GM18873 (cell line): ENCODE measurements around the gene SHOX.
"Not testable (repeated sequence)": the region's sequence is repeated elsewhere in the genome, so short reads cannot be mapped to it uniquely, and the experiment has no call there.

Experiments used
- ATAC-seq: cut with Tn5 transposase; IDR thresholded peaks from one replicate; pipeline ENCODE4 v1.9.1; 2021; ENCODE audit warnings: mild to moderate bottlenecking, moderate library complexity, moderate number of reproducible peaks; ENCODE audit not compliant: unreplicated experiment, low FRiP score

Gene SHOX

GRCh38 chrX:621705-622503 is 8.7 kb upstream of the SHOX start:
- no peak for ATAC-seq

GRCh38 chrX:622802-623201 is 7.8 kb upstream of the SHOX start:
- not testable (repeated sequence) for ATAC-seq

- ATAC-seq: no peak
These were observed 7.4 kb upstream of the SHOX start for GRCh38 chrX:623268-623598.

- no peak for ATAC-seq
These were observed 6.8 kb upstream of the SHOX start for GRCh38 chrX:623599-624315.

- ATAC-seq: no peak
These were observed 5.4 kb upstream of the SHOX start for GRCh38 chrX:625137-625691.

- not testable (repeated sequence) for ATAC-seq
These were observed 4.5 kb upstream of the SHOX start for GRCh38 chrX:626047-626446.

GRCh38 chrX:626745-627509 is 3.7 kb upstream of the SHOX start:
- no peak for ATAC-seq

- ATAC-seq: no peak
These were observed 3.0 kb upstream of the SHOX start for GRCh38 chrX:627510-627981.

- no peak for ATAC-seq
These were observed 2.6 kb upstream of the SHOX start for GRCh38 chrX:627995-628394.

GRCh38 chrX:629230-630006 is 1.2 kb upstream of the SHOX start:
- no peak for ATAC-seq

- no peak for ATAC-seq
These were observed 482 bp upstream of the SHOX start for GRCh38 chrX:630007-630611.

GRCh38 chrX:631802-632365 is 1.3 kb downstream of the SHOX start:
- no peak for ATAC-seq

- ATAC-seq: no peak
These were observed 1.9 kb downstream of the SHOX start for GRCh38 chrX:632366-633042.

GRCh38 chrX:633043-633984 is 2.7 kb downstream of the SHOX start:
- no peak for ATAC-seq

- ATAC-seq: no peak
These were observed 3.7 kb downstream of the SHOX start for GRCh38 chrX:633985-634958.

- ATAC-seq: no peak
These were observed 5.0 kb downstream of the SHOX start for GRCh38 chrX:635428-636090.
